Activated T-cell treated with anti-CD3 and anti-CD28 coated beads for 1 hour (primary cell): Measurements from ENCODE around the gene FSTL4.
"Not testable (repeated sequence)": the region's sequence is repeated elsewhere in the genome, so short reads cannot be mapped to it uniquely, and the experiment has no call there.

Experiments
- DNase-seq: peaks from one replicate; pipeline ENCODE4 v3.0.0-alpha.2; 2020; ENCODE audit warnings: low read depth

The FSTL4 gene

DNA sequence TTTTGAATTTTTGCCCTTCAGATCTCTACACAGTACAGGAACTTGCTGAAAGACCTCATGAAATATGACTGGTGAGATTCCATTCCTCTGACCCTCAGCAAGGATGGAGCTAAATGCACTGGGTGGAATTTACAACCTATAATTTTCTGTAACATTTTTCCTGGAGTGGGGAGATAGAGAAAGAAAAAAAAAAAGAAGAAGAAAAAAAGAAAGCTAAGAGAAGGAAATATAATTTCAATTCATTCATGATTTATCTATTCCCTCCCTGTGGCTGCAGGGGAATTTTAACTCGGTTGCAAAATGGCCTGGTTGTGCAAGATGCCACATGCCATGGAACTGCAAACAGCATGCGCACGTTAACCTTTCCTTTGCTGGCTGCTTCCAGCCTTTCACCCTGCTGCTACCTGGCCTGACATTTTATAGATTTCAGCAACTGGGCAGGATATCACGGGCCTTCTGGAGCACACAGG, 155.4 kb downstream of the FSTL4 start:
- no peak for DNase-seq

DNA sequence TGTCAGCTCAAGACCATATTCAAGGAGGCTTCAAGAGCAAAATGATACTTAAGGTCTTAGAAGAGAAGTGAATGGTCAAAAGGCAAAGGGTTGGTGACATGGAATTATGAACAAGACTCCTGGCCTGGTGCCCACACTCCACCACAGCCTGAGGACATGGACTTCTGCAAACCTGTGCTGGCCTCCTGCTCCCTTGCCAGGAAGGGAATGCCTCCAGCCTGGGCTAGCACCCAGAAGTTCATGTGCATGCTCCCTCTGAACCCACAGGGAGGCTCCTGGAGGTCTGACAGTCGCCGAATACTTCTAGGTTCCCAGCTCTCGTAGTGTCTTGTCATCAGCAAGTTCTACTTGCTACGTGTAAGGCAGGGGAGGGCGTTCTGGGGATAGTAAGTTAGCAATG, 156.7 kb downstream of the FSTL4 start:
- DNase-seq: no peak

- DNase-seq: no peak
Measured at GRCh38 chr5:133454442-133454841, 157.9 kb downstream of the FSTL4 start.

- DNase-seq: no peak
Measured at GRCh38 chr5:133453831-133454230, 158.5 kb downstream of the FSTL4 start.

- DNase-seq: no peak
Measured at GRCh38 chr5:133453084-133453780, 159.1 kb downstream of the FSTL4 start.

DNA sequence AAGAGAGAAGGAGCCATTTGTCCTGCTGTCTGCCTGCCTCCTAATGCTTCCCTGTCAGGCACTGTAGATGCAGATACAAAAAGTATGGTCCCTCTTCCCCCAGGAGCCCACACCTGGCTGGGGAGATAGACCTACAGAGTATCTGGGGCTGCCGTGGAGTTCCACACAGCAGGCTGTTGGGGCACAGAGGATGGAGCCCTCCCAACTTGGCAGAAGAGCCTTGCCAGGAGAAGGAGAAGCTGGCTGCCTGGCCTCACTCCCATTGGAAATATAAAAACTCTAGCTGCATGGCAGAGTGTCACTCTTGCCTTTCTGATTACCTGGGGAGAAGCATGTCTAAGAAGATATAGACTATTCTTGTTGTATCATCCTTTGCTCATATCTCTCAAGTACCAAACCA, 160.4 kb downstream of the FSTL4 start:
- no peak for DNase-seq

DNA sequence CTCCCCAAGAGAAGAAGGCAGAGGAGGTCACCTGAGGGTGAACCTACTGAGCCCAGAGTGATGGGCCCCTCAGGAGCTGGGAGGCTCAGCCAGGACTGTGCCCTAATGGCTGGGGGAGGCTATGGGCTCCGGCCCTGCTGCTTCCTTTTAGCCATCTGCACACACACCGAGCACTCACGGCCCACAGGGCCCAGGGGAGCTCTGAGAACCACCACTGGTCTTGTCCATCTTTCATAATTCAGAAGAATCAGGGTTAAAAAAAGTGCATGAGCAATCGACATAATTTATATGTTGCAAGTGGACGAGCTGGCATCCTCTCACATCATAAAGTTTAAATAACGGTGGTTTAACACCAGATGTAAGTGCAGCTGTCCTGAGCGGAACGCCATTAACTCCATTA, 162.1 kb downstream of the FSTL4 start:
- no peak for DNase-seq

DNA sequence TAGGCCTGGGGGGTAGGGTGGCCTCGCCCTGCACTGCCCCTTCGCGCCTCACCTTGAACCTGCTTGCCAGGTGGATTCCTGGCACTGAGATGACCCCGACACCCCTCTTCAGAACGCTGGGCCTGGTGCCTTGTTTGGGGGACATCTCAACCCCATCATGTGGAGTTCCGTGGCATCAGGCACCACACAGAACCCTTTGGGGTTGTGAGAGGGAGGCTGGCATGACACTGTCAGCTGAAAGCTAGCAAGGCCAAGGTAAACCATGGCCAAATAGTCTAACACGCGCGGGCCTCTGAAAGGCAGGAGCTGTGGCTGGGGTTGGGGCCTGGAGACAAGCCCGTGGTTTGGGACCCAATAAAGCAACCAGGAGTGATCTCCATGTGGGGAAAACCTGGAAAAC, 163.2 kb downstream of the FSTL4 start:
- DNase-seq: no peak

DNA sequence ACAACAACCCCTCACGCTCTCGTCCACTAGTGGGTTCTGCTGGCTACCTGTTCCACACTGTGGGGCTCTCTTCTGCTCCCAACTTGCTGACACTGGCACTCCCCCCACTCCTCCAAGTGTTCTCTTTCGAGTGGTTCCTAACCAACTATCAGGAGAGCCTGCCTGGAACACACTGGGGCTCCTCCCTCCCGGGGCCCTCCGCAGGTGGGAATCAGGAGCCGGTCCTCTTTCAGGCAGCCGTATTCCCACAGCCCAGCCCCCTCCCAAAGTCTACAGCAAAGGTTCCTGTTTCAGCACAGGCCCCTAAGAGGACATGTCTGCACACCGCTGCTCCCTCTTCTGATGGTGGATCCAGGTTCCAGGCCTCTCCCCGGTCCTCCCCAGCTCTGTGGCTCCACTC, 165.9 kb downstream of the FSTL4 start:
- no peak for DNase-seq

DNA sequence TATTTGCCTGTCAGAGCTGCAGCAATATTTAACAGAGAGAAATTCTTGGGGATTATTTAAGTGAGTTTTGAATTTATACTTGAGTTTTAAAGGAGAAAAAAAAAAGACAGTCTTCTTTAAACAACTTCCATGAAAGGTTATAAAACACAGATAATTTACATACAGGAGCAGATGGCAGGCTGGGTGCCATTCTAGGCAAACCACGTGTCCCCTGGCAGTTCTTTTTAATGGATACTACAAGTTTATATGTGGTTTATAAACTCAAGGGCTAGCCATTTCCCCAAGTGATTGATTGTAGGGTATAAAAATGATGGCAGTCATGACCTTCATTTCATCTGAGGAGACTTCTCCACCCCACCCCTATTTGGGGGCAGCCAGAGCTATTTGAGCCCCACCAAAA, 166.6 kb downstream of the FSTL4 start:
- no peak for DNase-seq

DNA sequence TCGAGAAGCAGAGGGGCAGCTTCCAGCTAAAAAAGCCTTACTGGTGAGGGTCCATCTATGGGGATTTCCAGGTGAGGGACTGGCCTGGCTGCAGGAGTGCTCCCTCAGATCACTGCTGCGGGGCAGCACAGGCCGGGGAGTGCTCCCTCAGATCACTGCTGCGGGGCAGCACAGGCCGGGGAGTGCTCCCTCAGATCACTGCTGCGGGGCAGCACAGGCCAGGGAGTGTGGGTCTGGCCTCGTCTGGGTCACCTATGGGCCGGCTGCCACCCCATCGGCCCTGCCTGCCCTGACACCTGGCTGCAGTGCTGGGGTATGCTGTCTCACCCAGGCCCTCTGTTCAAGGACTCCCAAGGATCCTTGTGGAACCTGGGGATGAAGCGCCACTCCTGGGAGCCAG, 167.1 kb downstream of the FSTL4 start:
- DNase-seq: not testable (repeated sequence)

DNA sequence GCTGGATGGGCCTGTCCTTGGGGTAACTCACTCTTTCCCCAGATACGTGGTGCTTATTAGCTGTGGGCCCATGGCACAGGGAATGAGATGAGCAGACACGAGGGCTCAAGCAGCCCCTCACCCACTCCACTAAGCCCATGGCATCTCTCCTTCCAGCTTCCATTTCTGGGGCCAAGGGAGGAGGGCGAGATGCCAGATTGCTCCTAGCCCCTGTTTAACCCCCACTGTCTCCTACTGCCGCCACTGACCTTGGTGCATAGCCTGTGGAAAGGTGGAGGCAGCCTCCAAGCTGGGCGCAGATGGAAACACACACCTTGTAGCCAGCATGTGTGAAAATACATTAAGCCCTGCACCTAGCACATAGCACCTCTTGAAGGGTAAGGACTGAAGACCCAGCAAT, 167.6 kb downstream of the FSTL4 start:
- DNase-seq: no peak

- DNase-seq: no peak
Measured at GRCh38 chr5:133441166-133441815, 171.1 kb downstream of the FSTL4 start.

DNA sequence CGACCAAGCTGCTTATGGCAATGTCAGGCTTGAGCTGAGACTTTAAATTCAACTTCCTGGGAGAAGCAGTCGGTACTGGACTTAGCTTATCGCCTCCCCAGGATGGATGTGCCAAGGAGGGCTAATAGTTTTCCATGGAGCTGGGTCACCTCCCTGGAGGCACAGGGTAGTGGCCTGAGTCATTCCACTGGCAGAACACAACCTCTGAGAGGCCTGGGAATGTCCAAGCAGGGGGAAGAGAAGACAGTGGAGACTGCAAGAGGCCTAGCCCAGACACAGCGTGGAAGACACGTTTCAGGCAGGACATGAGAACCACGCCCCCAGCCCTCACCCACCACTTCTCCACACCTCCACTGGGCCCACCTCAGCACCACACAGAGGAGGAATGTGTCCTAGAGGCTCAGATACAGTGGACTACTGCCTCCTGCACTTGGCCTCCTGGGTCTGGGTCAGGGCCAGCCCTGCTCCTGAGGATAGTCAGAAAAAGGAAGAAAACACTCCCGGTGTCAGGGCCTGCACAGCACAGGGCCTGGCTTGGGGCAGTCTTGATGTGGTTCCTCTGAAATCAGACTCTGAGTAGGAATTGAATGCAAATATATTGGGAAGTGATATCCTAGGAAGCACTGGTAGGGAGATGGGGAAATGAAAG, 171.8 kb downstream of the FSTL4 start:
- no peak for DNase-seq

GRCh38 chr5:133439859-133440258, 172.5 kb downstream of the FSTL4 start:
- DNase-seq: no peak

DNA sequence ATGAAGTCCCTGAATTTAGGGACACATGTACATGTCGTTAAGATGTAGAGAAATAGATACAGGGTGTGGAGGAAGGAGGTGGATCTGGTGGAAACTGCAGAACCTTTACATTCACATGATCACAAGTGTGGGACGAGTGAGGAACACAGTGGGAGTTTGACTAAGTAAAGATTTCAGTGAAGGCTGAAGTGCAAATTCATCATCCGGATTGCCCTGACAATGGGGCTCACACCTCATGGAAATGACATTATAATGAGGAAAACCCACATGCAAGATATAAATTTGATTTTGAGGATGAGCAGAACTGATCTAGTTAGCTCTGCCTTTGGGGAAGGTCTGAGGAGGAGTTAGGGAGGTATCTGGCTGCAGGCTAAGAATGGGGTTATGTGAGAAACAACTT, 173.9 kb downstream of the FSTL4 start:
- DNase-seq: no peak

DNA sequence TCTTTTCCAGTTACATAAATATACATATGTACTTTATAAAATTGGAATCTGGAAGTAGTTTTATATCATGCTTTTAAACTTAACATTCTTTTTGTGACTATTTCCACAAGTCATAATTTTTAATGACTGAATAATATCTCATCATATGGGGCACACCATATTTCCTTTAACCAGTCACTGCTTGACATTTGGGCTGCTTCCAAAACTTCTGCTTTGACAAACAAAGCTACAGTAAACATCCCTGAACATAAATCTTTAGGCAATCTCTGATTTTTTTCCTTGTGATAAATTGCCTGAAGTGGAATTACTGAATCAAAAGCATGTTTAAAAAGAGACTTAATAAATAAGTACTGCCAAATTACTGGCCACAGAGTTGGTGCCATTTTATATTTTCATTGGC, 178.0 kb downstream of the FSTL4 start:
- DNase-seq: no peak

DNA sequence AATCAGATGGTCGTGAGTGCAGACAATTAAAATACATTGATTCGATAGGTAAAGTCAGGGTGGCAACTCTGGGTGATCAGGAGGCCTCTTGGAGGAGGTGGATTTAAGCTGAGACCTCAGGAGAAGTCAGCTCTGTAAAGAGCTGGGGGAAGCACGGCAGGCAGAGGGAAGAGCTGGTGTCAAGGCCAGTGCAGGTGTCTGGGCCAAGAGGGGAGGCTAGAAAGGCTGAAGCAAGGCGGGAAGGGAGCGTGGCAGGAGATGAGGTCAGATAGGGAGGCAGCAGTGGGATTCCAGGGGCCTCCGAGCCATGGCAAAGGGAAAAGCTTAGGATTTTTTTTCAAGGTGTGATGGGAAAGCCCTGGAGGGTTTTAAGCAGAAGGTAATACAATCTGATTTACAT, 178.7 kb downstream of the FSTL4 start:
- DNase-seq: no peak

- DNase-seq: no peak
Measured at GRCh38 chr5:133432956-133433532, 179.3 kb downstream of the FSTL4 start.

- DNase-seq: no peak
Measured at GRCh38 chr5:133431326-133431865, 180.9 kb downstream of the FSTL4 start.

DNA sequence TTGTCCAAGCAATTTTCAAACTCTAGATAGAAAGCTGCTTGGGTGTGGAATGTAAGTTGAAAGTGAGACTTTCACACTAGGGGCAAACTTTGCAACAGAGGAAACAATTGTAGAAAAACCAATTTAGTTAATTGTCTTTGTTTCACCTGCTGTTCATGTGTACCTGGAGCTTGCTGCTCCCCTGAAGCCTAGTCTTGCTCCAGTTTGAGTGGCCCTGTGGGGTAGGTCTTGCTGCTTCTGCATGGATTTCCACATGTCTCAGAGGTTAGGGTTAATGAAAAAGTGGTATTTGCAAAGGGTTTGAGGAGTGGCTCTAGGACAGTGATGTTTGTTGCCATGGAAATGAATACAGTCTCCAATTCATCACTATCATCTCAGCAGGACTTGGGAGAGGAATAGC, 182.2 kb downstream of the FSTL4 start:
- DNase-seq: no peak

- no peak for DNase-seq
Measured at GRCh38 chr5:133429046-133429445, 183.3 kb downstream of the FSTL4 start.
